ENCODE results near the gene MID1.
"Not testable (repeated sequence)": the region's sequence is repeated elsewhere in the genome, so short reads cannot be mapped to it uniquely, and the experiment has no call there.

The MID1 gene

GRCh38 chrX:10617186-10617998 lies 3.0 kb downstream of the MID1 start:
- DNase-seq (ENCODE audit: low read depth): no peak

GRCh38 chrX:10615931-10616774 lies 4.2 kb downstream of the MID1 start:
- no peak for DNase-seq (ENCODE audit: low read depth)

GRCh38 chrX:10612215-10612614 lies 8.2 kb downstream of the MID1 start:
- DNase-seq (ENCODE audit: low read depth): peak; percentile 43

DNA sequence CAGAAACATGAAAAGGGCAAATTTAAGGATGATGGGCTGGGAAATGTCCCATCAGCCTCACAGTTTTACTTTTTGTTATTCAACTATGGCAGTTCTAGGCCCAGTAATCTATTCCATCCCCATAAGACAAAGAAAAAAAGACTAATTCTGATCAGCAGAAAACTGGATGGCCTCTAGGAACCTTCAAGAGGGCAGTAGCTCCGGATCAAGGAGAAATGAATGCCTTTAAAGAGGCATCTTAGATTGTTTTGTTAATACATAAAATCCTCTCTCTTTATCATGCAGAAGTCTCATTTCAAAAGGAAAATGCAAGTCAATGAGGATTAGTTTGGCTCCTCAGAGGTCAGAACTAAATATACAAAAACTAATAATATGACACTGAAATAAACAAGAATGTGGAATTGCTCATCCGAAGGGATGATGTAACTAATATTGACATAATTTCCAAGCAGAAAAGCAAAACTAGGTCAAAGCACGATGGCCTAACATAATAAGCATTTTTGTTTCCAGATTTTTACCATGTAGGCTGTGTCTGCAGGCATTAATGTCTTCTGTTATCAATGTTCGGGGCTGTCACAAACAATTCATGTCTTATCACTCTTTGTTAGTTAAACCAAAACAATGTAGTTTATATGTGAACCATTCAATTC lies 8.8 kb downstream of the MID1 start:
- no peak for DNase-seq (ENCODE audit: low read depth)

DNA sequence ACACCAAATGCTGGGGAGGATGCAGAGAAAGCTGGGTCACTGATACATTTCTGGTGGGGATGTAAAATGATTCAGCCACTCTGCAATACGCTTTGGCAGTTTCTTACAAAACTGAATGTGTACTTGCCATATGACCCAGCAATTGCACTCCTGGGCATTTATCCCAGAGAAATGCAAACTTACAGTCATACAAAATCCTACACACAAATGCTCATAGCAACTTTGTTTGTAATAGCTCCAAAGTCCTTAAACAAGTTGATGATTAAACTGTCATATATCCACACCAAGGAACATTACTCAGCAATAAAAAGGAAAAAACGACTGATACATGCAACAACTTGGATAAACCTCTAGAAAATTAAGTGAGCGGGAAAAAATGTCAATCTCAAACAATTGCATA lies 12.3 kb downstream of the MID1 start:
- peak; percentile 35 for DNase-seq (ENCODE audit: low read depth)

GRCh38 chrX:10607233-10607632 lies 13.2 kb downstream of the MID1 start:
- no peak for DNase-seq (ENCODE audit: low read depth)

DNA sequence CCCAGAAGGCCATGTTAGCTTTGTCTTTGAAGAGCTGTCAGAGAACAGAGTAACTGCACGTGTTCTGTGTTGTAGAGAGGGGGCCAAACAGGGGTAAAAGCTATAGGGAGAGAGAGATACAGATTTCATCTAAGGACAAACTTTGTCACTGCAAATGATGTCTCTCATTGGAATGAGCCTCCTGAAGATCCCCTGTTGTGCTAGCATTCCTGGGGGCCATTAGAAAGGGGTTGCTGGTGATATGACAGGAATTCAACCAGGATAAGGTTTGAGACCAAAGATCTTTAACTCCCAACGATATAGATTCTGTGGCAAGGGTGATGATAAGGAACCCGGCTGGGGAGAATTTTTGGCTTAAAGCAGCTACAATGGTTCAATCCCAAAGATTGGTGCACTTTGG lies 16.8 kb downstream of the MID1 start:
- no peak for DNase-seq (ENCODE audit: low read depth)

DNA sequence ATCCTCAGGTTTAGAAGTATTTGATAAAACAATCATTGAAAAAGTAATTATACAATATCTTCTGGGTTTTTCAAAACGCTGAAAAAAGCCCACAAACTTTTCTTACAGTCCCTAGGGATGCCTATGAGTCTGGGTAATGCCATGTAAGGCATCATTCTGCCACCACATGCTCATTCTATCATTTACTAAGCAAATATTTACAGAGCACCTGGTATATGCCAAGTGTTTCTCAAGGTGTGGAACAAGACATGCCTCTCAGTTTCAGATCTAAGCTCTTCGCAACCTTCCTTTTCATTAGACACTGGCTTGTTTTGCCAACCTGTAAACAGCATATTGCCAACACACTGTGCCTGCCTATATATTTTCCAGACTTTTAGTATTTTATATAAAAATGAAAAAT lies 17.7 kb downstream of the MID1 start:
- no peak for DNase-seq (ENCODE audit: low read depth)

GRCh38 chrX:10600479-10600878 lies 19.9 kb downstream of the MID1 start:
- DNase-seq (ENCODE audit: low read depth): no peak

DNA sequence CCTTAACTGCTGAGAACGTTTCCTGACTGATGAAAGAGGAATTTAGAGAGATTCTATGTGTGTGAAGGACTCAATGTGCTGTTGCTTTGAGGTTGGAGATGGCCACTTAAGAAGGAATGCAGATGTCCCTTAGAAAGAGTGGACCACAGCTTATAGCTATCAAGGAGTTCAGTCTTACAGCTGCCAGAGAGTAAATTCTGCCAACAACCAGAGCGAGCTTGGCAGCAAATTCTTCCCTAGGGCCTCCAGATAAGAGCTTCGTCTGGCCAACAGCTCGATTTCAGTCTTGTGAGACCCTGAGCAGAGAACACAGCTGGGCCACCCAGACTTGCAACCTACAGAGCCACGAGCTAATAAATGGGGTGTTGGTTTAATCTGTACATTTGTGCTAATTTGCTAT lies 21.8 kb downstream of the MID1 start:
- no peak for DNase-seq (ENCODE audit: low read depth)

- no peak for DNase-seq (ENCODE audit: low read depth)
These were observed 22.5 kb downstream of the MID1 start for GRCh38 chrX:10597871-10598270.

GRCh38 chrX:10591363-10592335 lies 28.7 kb downstream of the MID1 start:
- no peak for DNase-seq (ENCODE audit: low read depth)

DNA sequence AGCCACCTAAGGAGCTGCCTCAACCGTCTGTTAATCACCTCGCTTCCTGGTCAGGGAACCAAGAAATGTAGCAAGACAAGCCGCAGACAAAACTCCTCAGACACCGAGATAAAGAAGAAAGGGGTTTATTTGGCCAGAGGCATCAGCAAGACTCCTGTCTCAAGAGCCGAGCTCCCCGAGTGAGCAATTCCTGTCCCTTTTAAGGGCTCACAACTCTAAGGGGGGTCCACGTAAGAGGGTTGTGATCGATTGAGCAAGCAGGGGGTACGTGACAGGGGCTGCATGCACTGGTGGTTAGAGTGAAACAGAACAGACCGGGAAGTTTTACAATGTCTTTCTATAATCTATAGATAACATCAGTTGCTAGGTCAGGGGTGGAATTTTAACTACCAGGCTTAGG lies 30.6 kb downstream of the MID1 start:
- DNase-seq (ENCODE audit: low read depth): not testable (repeated sequence)

- DNase-seq (ENCODE audit: low read depth): no peak
These were observed 31.3 kb downstream of the MID1 start for GRCh38 chrX:10589098-10589497.

GRCh38 chrX:10584882-10585281 lies 35.5 kb downstream of the MID1 start:
- not testable (repeated sequence) for DNase-seq (ENCODE audit: low read depth)

DNA sequence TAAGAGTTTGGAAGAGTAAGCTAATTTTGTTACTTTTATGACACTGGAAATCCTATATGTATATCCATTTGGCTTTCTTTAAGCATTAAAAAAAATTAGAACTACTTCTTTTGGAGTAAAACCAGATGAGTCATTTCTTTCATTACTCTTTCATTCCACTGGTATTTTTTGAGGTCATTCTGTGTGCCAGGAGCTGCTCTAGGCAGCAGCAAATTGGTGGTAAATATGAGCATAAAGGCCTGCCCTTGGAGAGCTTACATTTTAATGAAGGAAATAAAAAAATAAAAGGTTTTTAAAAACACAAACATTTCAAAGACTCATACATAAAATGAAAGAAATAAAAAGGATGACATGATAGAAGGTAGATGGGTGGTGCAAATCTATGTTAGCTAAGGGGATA lies 37.4 kb downstream of the MID1 start:
- no peak for DNase-seq (ENCODE audit: low read depth)

DNA sequence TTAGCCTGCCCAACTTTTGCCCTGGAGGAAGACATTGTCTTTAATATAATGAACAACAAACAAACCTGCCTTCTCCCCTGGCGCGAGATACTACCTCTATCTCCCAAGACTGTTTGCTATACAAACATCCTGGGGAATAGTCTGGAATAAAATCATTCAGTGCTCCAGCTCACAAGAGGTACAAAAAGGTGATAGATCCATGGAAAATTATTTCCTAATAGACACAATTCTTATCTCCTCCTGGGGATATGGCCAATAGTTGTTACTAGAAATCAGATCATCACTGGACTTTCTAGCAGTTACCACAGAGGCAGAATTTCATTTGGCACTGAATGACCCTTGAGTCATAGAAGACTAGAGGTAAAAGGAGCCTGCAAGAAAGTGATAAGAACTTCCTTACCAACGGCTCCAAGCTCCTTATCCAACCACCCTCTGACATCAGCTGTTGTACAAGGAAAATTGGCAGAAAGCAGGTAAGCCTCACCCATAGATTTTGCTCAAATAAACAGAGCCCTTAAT lies 38.1 kb downstream of the MID1 start:
- DNase-seq (ENCODE audit: low read depth): no peak

- DNase-seq (ENCODE audit: low read depth): no peak
These were observed 41.0 kb downstream of the MID1 start for GRCh38 chrX:10579112-10580011.

GRCh38 chrX:10578527-10578926 lies 41.9 kb downstream of the MID1 start:
- DNase-seq (ENCODE audit: low read depth): no peak

DNA sequence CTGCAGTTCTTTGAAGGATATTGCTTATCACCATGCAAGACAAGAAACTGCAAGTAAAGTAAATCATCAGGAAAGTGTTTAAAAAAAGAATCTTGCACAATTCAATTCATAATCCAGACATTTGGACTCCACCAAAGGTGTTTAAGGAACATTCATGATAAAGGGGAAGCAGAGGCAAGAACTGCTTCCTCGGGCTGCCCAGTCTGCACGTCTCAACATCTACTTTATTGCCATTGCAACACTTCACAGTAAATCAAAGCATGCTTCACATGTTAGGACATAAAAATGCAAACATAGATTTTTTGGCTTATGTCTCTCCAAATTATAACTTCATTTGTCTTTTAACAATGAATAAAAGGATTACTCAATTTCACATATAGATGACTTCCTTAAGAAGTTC lies 42.5 kb downstream of the MID1 start:
- DNase-seq (ENCODE audit: low read depth): no peak

Data from stromal cell of bone marrow (primary cell).